WI38 (cell line): ENCODE data around the gene FEZF1.

Source experiments
- H3K4me3 ChIP-seq: 2 replicates; pipeline ENCODE4 v1.5.1; 2011; ENCODE audit warnings: low read depth, mild to moderate bottlenecking, control low read depth, low read length
- CTCF ChIP-seq: IDR thresholded peaks from 2 replicates; pipeline ENCODE4 v1.5.1; 2012; ENCODE audit warnings: low read depth, mild to moderate bottlenecking, control low read depth, low read length

The FEZF1 gene

GRCh38 chr7:122304319-122304975 lies at the start of gene FEZF1:
Gene FEZF1, minus strand, starts transcription at chr7:122304750. Its CDS starts 313 bp downstream, at chr7:122304437.
- TF ChIP-seq CTCF: no peak
- H3K4me3 ChIP-seq: no peak within 1 kb of the TSS

- H3K4me3 ChIP-seq: no peak overlapping the region
- no peak for TF ChIP-seq CTCF
These were observed 47.9 kb upstream of the FEZF1 start for GRCh38 chr7:122352454-122352853.

GRCh38 chr7:122350701-122351100 lies 46.2 kb upstream of the FEZF1 start:
- no peak overlapping the region for H3K4me3 ChIP-seq
- TF ChIP-seq CTCF: no peak

GRCh38 chr7:122344303-122344620 lies 39.7 kb upstream of the FEZF1 start:
- no peak for TF ChIP-seq CTCF
- no peak overlapping the region for H3K4me3 ChIP-seq

GRCh38 chr7:122343601-122344302 lies 39.2 kb upstream of the FEZF1 start:
- no peak for TF ChIP-seq CTCF
- no peak overlapping the region for H3K4me3 ChIP-seq

GRCh38 chr7:122340427-122340826 lies 35.9 kb upstream of the FEZF1 start:
- H3K4me3 ChIP-seq: no peak overlapping the region
- no peak for TF ChIP-seq CTCF

- TF ChIP-seq CTCF: no peak
- H3K4me3 ChIP-seq: no peak overlapping the region
These were observed 34.8 kb upstream of the FEZF1 start for GRCh38 chr7:122339145-122339904.
